Fibroblast of pulmonary artery (primary cell): ENCODE data around the gene SERPINA1.

Experiments used
- DNase-seq: peaks from one replicate; pipeline ENCODE4 v3.0.0-alpha.2; 2010; ENCODE audit warnings: low read depth
- H3K4me3 ChIP-seq: replicated peaks from 2 replicates; pipeline ENCODE4 v1.5.1; 2011; ENCODE audit warnings: low read depth, mild to moderate bottlenecking, control low read depth, low read length, moderate library complexity
- CTCF ChIP-seq: IDR thresholded peaks from 2 replicates; pipeline ENCODE4 v1.5.1; 2011; ENCODE audit warnings: mild to moderate bottlenecking, control low read depth, low read length, inconsistent platforms; ENCODE audit errors: missing control alignments

SERPINA1 gene

GRCh38 chr14:94338023-94338422 lies 50.4 kb downstream of the SERPINA1 start:
- no peak overlapping the region for H3K4me3 ChIP-seq
- DNase-seq, result no peak
- TF ChIP-seq CTCF, result no peak

GRCh38 chr14:94337274-94337673 lies 51.1 kb downstream of the SERPINA1 start:
- H3K4me3 ChIP-seq, result no peak overlapping the region
- no peak for TF ChIP-seq CTCF
- DNase-seq, result peak; percentile 30

- H3K4me3 ChIP-seq, result no peak overlapping the region
- TF ChIP-seq CTCF, result no peak
- DNase-seq, result no peak
Observed at GRCh38 chr14:94334872-94335271, 53.5 kb downstream of the SERPINA1 start.

GRCh38 chr14:94332587-94332986 lies 55.8 kb downstream of the SERPINA1 start:
- DNase-seq, result no peak
- H3K4me3 ChIP-seq, result no peak overlapping the region
- TF ChIP-seq CTCF, result no peak

- no peak for TF ChIP-seq CTCF
Observed at GRCh38 chr14:94332063-94332583, 56.3 kb downstream of the SERPINA1 start.

GRCh38 chr14:94331462-94331861 lies 56.9 kb downstream of the SERPINA1 start:
- DNase-seq, result no peak
- TF ChIP-seq CTCF, result no peak
- no peak overlapping the region for H3K4me3 ChIP-seq

More at GRCh38 chr14:94332063-94332583, 56.3 kb downstream of the SERPINA1 start:
- DNase-seq, result no peak
- H3K4me3 ChIP-seq, result no peak overlapping the region

- TF ChIP-seq CTCF, result no peak
- DNase-seq, result no peak
- no peak overlapping the region for H3K4me3 ChIP-seq
Observed at GRCh38 chr14:94330857-94331256, 57.5 kb downstream of the SERPINA1 start.
